ENCODE data around the gene SLCO4C1.

DNA sequence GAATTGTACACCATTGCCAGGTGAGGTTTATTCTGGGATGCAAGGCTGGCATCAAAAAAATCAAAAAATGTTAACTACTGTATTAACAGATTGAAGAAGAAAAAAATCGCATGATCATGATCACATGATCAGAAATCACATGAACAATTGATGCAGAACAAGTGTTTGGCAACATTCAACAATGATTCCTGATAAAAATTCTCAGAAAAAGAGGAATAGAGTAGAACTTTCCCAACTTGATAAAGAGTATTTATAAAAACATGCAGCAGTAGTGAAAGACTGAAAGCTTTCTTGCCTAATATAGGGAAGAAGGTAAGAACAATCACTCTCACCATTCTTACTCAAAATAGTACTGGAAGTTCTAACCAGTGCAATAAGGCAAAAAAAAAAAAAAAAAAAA is 16.4 kb downstream of the SLCO4C1 start:
- TF ChIP-seq, protein P1, sequence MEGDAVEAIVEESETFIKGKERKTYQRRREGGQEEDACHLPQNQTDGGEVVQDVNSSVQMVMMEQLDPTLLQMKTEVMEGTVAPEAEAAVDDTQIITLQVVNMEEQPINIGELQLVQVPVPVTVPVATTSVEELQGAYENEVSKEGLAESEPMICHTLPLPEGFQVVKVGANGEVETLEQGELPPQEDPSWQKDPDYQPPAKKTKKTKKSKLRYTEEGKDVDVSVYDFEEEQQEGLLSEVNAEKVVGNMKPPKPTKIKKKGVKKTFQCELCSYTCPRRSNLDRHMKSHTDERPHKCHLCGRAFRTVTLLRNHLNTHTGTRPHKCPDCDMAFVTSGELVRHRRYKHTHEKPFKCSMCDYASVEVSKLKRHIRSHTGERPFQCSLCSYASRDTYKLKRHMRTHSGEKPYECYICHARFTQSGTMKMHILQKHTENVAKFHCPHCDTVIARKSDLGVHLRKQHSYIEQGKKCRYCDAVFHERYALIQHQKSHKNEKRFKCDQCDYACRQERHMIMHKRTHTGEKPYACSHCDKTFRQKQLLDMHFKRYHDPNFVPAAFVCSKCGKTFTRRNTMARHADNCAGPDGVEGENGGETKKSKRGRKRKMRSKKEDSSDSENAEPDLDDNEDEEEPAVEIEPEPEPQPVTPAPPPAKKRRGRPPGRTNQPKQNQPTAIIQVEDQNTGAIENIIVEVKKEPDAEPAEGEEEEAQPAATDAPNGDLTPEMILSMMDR (IDR thresholded peaks at IDR 0.05; ENCODE audit: insufficient read depth, low read depth, low read length), result no peak
- no peak for TF ChIP-seq EZH2 (IDR thresholded peaks at IDR 0.05; ENCODE audit: insufficient read depth, low read length)

All from astrocyte (in vitro differentiated cells and primary cell).